Embryonic facial prominence (tissue), 1 donor: Measurements from ENCODE around the gene FOLR3.
"Not testable (repeated sequence)": the region's sequence is repeated elsewhere in the genome, so short reads cannot be mapped to it uniquely, and the experiment has no call there.

Source experiments
- DNase-seq: peaks from one replicate; pipeline ENCODE4 v3.0.0-alpha.2; 2016; ENCODE audit errors: extremely low spot score

FOLR3 gene

DNA sequence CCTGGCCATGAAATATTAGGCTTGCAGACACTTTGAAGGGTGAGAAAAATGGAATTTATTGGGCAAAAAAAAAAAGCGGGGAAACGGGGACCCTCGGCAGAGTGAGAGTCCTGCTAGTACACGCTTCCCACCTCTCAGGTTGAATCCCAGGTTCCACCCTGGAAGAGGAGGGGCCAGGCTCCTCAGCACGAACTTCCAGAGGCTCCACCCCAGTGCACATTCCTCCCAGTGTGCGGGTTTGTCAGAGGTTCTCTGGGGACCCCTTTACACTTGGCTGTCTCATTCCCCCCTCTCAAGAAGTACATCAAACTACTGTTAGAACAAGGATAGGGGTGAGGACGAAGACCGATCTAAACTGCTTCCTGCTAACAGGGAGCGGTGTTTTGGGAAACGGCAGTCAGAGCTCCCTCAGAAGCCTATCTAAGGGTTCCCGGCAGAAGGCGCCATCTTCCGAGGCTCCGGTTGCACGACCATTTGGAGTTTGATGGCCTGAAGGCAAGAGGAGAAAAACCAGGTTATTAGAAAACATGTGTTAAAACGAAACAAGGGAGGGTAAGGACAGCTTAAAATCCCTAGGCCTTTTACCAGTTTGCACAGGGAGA is 27.5 kb downstream of the FOLR3 start:
- DNase-seq, result no peak

DNA sequence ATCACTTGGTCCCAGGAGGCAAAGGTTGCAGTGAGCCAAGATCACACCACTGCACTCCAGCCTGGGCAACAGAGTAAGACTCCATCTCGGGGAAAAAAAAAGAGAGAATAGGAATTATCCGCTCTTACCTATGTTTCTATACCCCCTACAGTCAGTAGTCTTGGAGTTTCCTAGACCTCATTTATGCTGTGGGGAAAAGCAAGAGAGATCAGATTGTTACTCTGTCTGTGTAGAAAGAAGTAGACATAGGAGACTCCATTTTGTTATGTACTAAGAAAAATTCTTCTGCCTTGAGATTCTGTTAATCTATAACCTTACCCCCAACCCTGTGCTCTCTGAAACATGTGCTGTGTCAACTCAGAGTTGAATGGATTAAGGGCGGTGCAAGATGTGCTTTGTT is 28.7 kb downstream of the FOLR3 start:
- DNase-seq, result not testable (repeated sequence)

DNA sequence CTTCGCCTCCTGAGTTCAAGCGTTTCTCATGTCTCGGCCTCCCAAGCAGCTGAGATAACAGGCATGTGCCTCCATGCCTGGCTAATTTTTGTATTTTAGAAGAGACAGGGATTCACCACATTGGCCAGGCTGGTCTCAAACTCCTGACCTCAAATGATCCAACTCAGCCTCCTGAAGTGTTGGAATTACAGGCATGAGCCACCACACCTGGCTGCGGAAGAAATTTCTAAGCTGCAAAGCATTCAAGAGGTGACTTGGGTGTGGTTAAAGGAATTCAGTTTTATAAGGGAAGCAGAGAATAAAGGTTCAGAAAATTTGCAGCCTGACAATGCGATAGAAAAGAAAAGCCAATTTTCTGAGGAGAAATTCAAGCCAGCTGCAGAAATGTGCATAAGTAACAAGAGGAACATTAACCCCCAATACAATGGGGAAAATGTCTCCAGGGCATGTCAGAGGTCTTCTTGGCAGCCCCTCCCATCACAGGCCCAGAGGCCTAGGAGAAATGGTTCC is 33.6 kb downstream of the FOLR3 start:
- DNase-seq, result not testable (repeated sequence)

DNA sequence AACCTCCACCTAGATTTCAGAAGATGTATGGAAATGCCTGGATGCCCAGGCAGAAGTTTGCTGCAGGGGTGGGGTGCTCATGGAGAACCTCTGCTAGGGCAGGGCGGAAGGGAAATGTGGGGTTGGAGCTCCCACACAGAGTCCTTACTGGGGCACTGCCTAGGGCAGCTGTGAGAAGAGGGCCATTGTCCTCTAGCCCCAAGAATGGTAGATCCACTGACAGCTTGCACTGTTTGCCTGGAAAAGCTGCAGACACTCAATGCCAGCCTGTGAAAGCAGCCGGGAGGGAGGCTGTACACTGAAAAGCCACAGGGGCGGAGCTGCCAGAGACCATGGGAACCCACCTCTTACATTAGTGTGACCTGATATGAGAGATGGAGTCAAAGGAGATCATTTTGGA is 34.2 kb downstream of the FOLR3 start:
- not testable (repeated sequence) for DNase-seq

DNA sequence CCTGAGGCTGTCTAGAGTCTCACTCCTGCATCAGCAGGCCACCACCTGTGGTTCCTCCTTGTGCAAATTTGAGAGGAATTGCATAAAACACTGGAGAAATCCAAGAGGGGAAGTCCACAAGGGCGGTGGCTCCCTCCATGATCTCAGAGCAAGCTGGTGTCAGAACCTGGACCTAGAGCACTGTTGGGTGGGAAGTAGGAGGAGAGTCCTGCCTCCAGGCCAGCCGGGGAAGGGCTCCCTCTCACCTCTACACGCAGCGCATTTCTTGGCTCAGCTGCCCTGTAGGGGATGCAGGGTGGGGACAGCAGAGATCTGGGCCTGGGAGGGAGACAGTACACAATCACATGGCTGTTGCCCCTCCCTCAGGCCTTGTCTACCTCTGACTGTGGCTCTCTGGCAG is 36.5 kb downstream of the FOLR3 start:
- DNase-seq, result not testable (repeated sequence)

DNA sequence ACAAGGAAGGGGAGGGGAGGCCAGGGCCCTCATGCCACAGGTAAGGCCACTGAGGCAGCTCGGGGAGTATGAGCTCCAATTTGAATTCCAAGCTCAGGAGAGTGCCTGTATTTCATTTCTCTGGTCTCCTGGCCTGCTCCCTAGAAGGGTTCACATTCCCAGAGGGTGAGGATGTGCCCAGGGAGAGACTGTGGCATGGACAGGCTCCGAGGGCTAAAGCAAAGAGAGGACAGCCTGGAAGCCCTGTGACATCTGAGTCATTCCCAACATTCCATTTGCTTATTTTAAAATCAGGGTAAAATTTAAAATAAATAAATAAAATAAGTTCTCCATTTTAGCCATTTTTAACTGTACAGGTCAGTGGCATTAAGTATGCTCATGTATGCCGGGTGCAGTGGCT is 37.8 kb downstream of the FOLR3 start:
- DNase-seq, result no peak

DNA sequence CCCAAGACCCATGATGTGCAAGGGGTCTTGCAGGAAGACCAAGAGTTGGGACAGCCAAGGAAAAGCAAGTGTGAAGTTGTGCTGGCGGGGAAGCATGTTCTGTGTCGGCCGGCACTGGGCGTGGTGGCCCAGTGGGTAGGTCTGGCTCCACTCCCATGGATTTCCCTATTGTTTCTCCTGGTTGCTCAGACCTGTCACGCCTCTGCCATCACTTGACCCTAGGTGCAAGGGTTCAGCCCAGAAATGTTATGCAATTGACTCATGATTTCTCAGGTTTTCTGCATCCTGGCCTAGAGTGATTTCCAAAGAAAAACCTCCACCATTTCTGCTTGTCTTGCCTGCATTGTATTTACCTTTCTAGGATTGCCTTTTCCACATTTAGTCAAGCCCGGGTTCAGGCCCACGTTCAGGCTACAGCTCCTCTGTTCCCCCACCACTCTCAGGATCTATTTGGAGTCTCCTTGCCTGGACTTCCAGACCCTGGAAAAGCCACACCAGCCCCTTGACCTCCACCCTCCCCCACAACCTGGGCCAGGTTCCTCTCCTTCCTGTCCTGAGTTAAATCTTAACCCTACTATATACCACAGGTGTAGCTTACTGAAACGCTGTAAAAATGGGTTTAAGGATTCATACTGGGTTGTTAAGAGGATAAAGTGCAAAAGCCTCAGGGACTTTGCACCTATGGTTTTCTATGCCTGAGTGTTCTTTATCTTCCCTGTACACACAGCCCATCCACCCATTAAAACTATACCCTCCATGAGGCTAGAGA is 39.0 kb downstream of the FOLR3 start:
- no peak for DNase-seq

DNA sequence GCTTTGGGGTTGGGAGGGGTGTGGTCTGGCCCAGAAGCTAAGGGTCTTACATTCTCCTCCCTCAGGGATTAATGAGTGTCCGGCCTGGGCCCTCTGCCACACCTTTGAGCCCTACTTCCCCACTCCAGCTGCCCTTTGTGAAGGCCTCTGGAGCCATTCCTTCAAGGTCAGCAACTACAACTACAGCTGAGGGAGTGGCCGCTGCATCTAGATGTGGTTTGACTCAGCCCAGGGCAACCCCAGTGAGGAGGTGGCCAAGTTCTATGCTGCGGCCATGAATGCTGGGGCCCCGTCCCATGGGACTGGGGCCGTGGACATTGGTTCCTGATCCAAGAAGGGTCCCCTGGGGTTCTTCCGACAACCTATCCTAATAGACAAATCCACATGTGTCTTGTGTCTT is 42.1 kb downstream of the FOLR3 start:
- DNase-seq, result no peak

DNA sequence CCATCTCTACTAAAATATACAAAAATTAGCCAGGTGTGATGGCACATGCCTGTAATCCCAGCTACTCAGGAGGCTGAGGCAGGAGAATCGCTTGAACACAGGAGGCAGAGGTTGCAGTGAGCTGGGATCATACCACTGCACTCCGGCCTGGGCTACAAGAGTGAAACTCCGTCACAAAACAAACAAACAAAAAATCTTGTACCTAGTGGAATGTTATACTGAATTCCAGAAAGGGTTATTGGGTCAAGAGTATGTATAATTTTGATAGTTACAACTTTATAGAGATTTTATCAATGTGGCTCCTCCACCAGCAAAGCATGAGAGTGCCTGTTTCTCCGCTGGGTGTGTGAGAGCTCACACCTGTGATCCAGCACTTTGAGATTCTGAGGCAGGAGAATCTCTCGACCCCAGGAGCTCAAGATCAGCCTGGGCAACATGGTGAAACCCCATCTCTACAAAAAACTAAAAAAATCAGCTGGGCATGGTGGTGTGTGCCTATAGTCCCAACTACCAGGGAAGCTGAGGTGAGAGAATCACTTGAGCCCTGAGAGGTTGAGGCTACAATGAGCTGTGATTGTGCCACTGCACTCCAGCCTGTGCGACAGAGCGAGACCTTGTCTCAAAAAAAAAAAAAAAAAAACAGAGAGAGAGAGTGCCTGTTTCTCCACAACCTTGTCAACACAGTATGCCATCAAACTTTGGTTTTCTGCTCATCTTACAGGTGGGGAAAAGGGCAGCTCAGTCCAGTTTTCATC is 43.7 kb downstream of the FOLR3 start:
- no peak for DNase-seq

DNA sequence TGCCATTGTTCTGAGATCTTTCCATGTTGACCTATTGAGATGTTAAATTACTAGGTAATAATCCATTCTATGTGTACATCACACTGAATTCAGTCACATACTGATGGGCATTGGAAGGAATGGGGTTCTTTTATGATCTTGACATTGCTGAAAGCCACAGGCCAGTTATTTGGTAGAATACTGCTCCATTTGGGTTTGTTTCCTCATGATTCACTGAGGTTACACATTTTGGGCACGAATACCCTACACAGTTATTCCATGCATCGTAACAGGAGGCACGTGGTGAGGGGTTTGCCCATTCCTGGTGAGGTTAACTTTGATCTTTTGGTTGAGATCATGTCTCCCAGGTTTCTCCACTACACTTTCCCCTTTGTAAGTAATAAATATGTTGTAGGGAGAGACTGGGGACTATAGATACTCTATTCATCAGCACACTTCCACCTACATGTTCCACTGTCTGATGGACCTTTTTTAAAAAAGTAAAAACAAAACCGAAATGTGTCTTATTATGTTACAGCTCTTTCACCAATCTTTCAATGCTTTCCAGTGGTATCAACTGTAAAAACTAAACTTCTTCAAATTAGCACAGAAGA is 44.4 kb downstream of the FOLR3 start:
- DNase-seq, result no peak

DNA sequence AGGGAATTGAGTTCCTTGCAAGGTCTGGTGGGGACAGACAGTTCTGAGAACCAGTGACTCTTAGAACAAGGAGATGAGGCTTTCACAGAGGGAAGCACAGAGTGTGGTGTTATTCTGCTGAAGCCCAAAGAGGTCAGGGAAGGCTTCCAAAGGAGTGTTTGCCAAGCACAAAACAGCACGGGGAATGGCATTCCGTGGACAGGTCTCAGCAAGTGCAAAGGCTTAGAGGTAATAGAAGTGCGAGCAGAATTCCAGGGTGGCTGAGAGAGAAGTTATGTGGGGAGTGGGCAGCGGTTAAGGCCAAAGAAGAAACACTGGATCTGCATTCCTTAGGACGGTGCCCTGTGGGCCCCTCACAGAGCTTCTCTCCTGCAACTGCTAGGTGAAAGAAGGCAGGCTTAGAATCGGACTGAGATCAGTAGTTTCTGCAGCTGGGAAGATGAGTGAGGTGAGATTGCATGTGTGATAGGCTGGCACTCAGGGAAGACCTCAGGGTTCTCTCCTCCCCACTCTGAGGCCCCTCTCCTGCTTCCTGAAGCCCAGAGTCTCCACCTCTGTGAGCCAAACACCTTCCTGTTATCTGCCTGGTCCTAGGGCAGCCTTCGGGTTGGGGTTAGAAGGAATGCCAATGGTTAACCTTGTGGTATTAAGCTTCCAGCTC is 45.5 kb downstream of the FOLR3 start:
- not testable (repeated sequence) for DNase-seq

DNA sequence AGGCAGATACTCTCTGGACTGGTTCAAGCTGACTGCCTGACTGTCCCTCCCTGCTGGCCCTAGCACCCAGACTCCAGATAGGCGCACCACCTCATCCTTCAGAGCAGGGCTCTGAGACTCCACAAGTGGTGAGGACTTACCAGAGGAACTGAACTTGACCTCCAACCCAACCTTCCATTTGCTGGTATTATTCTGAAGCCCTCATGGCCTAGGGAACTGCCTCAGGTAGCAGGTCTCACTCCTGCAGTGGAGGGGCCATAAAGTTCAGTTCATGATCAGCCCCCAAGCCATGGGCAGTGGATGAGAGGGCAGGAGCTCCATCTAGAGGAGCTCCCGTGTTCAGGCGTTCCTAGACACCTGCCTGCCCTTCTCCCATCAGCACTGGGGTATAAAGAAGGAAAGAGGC is 46.0 kb downstream of the FOLR3 start:
- DNase-seq, result not testable (repeated sequence)

DNA sequence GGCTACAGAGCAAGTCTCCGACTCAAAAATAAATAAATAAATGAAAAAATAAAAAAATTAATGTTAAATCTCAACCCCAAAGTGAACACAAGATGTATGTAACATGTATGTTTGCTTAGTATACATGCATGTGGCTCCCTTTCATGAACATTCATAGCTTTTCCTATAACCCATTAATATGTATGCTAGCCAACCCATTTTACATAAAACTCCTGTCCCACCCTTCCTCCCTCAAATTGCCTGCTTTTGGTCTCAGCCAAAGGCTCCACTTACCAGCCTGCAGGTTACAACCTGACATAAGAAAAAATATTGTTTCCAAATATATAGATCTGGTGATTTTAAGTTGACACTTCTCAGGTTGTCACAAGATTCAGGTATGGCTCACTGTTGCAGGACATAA is 52.7 kb downstream of the FOLR3 start:
- no peak for DNase-seq
